ENCODE measurements around the gene CRABP1.
A peak's percentile ranks its signal among the peaks of the same experiment; 100 is the strongest.

The CRABP1 gene

DNA sequence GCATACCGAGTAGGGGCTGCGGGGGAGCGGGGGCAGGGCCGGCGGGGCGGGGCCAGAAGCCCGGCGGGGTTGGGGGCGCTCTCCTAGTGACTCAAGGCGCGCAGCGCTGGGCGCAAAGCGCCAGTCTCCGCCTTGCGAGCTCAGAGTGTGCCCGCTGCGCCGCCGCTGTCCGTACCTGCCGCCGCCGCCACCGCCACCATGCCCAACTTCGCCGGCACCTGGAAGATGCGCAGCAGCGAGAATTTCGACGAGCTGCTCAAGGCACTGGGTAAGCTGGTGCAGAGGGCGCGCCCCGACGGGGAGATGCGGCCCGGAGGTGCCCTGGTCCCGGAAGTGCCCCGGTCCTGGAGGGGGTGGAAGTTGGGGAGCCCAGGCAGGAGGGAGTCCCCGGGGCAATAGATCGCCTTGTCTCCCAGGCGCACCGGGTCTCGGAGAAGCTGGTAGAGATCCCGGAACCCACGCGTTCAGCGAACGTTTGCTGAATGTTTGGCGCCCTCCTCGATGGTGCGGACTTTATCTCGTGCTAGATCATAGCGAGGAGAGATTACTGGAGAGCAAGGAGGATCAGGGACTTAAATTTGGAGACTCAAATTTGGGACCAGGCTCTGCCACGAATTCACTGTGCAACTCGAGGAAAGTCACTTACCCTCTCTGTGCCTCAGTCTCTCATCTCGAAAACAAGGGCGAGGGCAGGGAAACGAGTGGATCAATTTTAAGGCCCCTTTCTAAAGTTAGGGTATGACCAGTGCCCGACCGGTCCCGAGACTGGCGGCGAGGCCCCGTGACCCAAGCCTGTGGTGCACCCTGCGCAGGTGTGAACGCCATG lies at the start of gene CRABP1:
TSS of gene CRABP1 (plus strand) at position 123 of the 826 bp plus-strand sequence. CDS start at position 199, 76 bp downstream.
- no peaks in the 10 kb centered on the region for H3K36me3 ChIP-seq (ENCODE audit: insufficient read depth, low read length)
- no peaks in the 10 kb centered on the region for H3K4me1 ChIP-seq (ENCODE audit: insufficient read depth, low read length)
- H3K27ac ChIP-seq (ENCODE audit: low read depth, low read length) = no peak within 1 kb of the TSS
- H3K27me3 ChIP-seq (ENCODE audit: control insufficient read depth in 1 of 2, insufficient read depth in 2 of 2, low read length in 2 of 2) = peaks cover 20 to 36% of the 10 kb centered on the region in 2 donors
- no peak within 1 kb of the TSS for H3K9ac ChIP-seq (ENCODE audit: low read length)
- peak within 1 kb of the TSS in 1 of 2 donors; percentile 7 for H3K4me3 ChIP-seq (ENCODE audit: low read depth in 1 of 2, low read length in 2 of 2)
- H3K9me3 ChIP-seq (ENCODE audit: low read length) = no peaks in the 10 kb centered on the region

DNA sequence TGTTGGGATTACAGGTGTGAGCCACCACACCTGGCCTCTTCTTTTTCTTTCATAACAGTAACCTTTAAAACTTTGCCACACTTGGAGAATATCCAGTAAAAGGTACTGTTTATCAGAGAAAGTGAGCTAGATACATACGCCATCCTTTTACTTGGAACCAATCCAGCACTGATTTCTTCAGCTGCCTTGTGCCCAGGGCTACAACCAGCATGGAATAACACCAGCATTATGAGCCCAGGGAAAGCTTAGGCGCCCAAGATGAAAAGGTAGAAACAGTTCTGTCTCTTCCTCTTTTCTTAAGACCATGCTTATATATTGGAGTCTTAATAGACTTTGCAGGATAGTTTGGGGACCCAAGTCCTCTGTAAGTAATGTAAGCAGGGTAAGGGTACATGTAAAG lies 49.1 kb upstream of the CRABP1 start:
- Histone ChIP-seq H3K4me1 (ENCODE audit: insufficient read depth, low read length) (no peaks in the 10 kb centered on the region), H3K27ac (ENCODE audit: low read depth, low read length) (no peak overlapping the region), H3K9me3 (ENCODE audit: low read length) (no peaks in the 10 kb centered on the region), H3K9ac (ENCODE audit: low read length) (no peak overlapping the region), H3K27me3 (ENCODE audit: control insufficient read depth in 1 of 2, insufficient read depth in 2 of 2, low read length in 2 of 2) (no peaks in the 10 kb centered on the region), H3K36me3 (ENCODE audit: insufficient read depth, low read length) (peaks cover 79% of the 10 kb centered on the region), H3K4me3 (ENCODE audit: low read depth in 1 of 2, low read length in 2 of 2) (no peak overlapping the region)

DNA sequence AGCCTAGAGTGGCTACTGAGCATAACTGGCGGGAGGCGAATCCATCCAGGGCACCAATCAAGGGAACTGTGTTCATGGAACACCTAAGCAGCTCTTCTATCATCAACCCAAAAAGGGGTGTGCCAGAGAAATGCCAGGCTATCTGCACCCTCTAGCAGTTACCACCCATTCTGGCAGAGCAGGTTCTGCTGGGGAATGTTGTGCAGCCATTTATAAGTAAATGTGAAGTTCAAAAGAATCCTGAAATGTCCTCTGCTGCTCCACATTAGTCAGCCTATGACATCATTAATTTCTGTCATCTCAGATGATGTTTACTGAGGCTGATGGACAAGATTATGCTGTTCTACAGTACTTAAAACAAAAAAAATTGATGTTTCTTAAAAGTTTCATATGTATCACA lies 48.5 kb upstream of the CRABP1 start:
- Histone ChIP-seq H3K27ac (ENCODE audit: low read depth, low read length) (no peak overlapping the region), H3K4me1 (ENCODE audit: insufficient read depth, low read length) (no peaks in the 10 kb centered on the region), H3K27me3 (ENCODE audit: control insufficient read depth in 1 of 2, insufficient read depth in 2 of 2, low read length in 2 of 2) (no peaks in the 10 kb centered on the region), H3K9ac (ENCODE audit: low read length) (no peak overlapping the region), H3K4me3 (ENCODE audit: low read depth in 1 of 2, low read length in 2 of 2) (no peak overlapping the region), H3K9me3 (ENCODE audit: low read length) (no peaks in the 10 kb centered on the region), H3K36me3 (ENCODE audit: insufficient read depth, low read length) (peaks cover 72% of the 10 kb centered on the region)

DNA sequence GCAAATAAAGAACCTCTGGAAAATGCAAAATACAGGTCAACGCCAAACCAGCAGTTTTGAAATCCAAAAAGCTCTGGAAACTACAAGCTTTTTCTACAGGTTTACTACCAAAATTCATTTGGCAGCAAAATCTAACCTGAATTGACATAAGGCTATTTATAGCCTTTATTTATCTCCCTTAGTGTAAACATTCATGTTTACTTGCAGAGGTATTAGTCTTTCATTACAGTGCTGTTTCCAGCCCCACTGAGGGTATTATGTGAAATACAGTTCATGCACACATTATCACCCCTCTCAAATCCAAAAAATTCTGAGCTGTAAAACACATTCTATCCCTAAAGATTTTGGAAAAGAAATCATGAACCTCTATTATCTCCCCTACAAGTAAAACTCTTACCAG lies 47.9 kb upstream of the CRABP1 start:
- H3K27me3 ChIP-seq (ENCODE audit: control insufficient read depth in 1 of 2, insufficient read depth in 2 of 2, low read length in 2 of 2) = no peaks in the 10 kb centered on the region
- no peaks in the 10 kb centered on the region for H3K4me1 ChIP-seq (ENCODE audit: insufficient read depth, low read length)
- H3K36me3 ChIP-seq (ENCODE audit: insufficient read depth, low read length) = peaks cover 67% of the 10 kb centered on the region
- no peak overlapping the region for H3K4me3 ChIP-seq (ENCODE audit: low read depth in 1 of 2, low read length in 2 of 2)
- no peak overlapping the region for H3K9ac ChIP-seq (ENCODE audit: low read length)
- H3K27ac ChIP-seq (ENCODE audit: low read depth, low read length) = no peak overlapping the region
- H3K9me3 ChIP-seq (ENCODE audit: low read length) = no peaks in the 10 kb centered on the region

DNA sequence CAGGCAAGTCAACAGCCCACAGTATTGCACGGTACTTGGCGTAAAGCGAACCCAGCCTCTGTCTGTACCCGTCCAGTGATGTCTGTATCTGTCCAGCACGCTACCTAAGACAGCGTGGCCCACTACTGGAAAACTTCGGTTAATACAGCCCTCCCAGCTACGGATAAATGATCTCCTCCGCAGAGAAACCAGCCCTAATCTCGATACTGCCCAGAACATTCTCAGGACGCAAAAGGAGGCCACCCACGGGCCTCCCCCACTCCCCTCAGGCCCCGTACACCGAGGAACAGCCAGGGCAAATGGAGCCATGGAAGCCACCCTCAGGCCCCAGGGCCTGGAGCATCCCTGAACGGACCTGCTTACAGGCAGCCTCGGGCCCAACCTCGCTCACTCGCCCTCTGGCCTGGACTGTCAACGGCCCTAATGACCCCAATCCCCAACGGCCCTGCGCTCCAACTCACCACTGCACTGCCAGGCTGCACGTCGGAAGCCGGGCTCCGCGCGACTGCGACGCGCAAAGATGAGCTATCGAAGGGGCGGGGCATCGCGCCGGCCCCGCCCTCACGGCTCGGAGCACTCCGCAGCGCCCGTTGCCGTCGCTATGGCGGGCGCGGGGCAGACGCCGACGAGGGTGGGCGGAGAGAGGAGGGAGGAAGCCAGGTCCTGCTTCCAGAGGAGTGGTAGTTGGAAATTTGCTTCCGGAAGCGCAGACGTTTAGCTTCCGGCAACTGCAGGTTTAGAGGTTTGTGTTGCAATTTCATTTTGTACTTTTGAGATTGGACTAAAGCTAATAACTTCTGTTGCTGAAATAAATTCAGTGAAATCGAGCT lies 40.8 kb upstream of the CRABP1 start, which contains the start of gene SKIC8:
TSS of gene SKIC8 (minus strand) at position 509 of the 830 bp plus-strand sequence. CDS start 3,923 bp downstream, outside the sequence.
- H3K9me3 ChIP-seq (ENCODE audit: low read length) = no peaks in the 10 kb centered on the region
- peaks cover 9% of the 10 kb centered on the region for H3K4me1 ChIP-seq (ENCODE audit: insufficient read depth, low read length)
- peak within 1 kb of the TSS; percentile 88 for H3K9ac ChIP-seq (ENCODE audit: low read length)
- peak within 1 kb of the TSS; percentile 67 to 98 for H3K4me3 ChIP-seq (ENCODE audit: low read depth in 1 of 2, low read length in 2 of 2)
- H3K27ac ChIP-seq (ENCODE audit: low read depth, low read length) = peak within 1 kb of the TSS; percentile 89
- peaks cover 2% of the 10 kb centered on the region for H3K36me3 ChIP-seq (ENCODE audit: insufficient read depth, low read length)
- H3K27me3 ChIP-seq (ENCODE audit: control insufficient read depth in 1 of 2, insufficient read depth in 2 of 2, low read length in 2 of 2) = no peaks in the 10 kb centered on the region

DNA sequence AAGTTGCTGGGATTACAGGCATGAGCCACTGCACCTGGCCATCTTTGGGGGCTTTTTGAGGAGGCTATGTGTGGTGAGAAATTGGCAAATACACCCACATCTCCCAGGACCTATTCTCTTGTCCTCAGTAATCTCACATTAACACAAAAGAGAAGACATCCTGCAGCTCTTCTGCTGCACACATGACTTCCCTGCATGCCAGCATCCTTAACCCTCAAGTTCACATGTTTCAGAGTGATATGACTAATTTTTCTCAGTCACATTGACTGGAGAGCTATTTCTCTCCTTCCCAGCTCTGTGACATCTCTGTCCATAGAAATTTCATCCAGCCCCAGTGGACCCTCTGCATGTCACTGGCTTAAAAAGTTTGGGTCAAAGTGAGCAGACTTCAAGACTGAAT lies 38.8 kb upstream of the CRABP1 start:
- Histone ChIP-seq H3K27me3 (ENCODE audit: control insufficient read depth in 1 of 2, insufficient read depth in 2 of 2, low read length in 2 of 2) (no peaks in the 10 kb centered on the region), H3K36me3 (ENCODE audit: insufficient read depth, low read length) (no peaks in the 10 kb centered on the region), H3K9me3 (ENCODE audit: low read length) (no peaks in the 10 kb centered on the region), H3K27ac (ENCODE audit: low read depth, low read length) (no peak overlapping the region), H3K9ac (ENCODE audit: low read length) (no peak overlapping the region), H3K4me1 (ENCODE audit: insufficient read depth, low read length) (peaks cover 9% of the 10 kb centered on the region), H3K4me3 (ENCODE audit: low read depth in 1 of 2, low read length in 2 of 2) (no peak overlapping the region)

DNA sequence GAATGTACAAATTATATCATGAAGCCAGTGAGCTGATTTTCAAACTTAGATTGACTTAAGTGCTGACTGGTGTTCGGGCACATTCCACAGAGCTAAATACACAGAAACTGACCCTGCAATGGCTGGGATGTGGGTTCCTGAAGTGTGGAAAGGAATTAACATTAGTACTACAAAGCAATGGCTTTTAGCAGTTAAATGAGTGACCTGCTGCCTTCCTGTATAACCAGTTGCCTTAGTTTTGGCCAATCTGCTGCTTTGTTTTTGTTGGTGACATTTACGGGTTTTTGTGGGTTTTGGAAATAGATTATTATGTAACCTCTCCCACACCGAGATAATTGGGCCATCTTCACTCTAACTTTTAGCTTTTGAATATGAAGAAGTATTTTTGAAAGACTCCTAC lies 38.3 kb upstream of the CRABP1 start:
- Histone ChIP-seq H3K27me3 (ENCODE audit: control insufficient read depth in 1 of 2, insufficient read depth in 2 of 2, low read length in 2 of 2) (no peaks in the 10 kb centered on the region), H3K4me3 (ENCODE audit: low read depth in 1 of 2, low read length in 2 of 2) (no peak overlapping the region), H3K36me3 (ENCODE audit: insufficient read depth, low read length) (no peaks in the 10 kb centered on the region), H3K9ac (ENCODE audit: low read length) (no peak overlapping the region), H3K4me1 (ENCODE audit: insufficient read depth, low read length) (peaks cover 9% of the 10 kb centered on the region), H3K9me3 (ENCODE audit: low read length) (no peaks in the 10 kb centered on the region), H3K27ac (ENCODE audit: low read depth, low read length) (no peak overlapping the region)

DNA sequence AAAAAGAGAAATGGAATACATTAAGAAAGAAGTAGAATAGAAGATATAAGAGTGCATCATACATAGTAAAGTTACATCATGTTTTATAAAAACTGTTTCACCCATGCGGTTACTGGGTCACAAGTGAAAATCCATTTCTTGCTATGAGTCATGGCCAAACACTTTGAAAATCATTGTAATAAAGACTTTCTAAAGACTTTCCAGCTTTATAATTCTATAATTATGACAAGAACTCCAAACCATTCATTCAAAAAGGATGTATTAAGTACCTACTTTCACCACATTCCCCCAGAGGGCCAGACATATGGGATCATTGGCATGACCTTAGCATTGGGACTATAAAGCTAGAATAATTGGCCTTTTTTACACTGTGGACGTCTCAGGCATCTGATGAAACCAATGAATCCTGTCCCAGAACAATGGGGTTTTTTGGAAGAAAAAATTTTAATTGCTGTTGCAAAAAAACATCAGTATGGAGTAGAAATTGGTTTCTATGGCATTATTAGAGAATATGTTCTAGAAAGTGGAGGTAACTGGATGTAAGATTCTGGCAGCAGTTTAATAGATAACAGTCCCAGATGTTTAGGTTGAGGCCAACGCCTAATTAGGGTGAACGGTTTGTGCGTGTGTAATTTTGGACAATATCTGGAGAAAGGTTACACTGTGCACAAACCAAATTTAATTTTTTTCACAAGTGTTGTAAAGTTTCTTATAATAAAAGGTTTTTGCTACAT lies 37.4 kb upstream of the CRABP1 start:
- Histone ChIP-seq H3K4me3 (ENCODE audit: low read depth in 1 of 2, low read length in 2 of 2) (no peak overlapping the region), H3K27me3 (ENCODE audit: control insufficient read depth in 1 of 2, insufficient read depth in 2 of 2, low read length in 2 of 2) (no peaks in the 10 kb centered on the region), H3K4me1 (ENCODE audit: insufficient read depth, low read length) (peaks cover 9% of the 10 kb centered on the region), H3K9ac (ENCODE audit: low read length) (no peak overlapping the region), H3K27ac (ENCODE audit: low read depth, low read length) (no peak overlapping the region), H3K9me3 (ENCODE audit: low read length) (no peaks in the 10 kb centered on the region), H3K36me3 (ENCODE audit: insufficient read depth, low read length) (no peaks in the 10 kb centered on the region)

DNA sequence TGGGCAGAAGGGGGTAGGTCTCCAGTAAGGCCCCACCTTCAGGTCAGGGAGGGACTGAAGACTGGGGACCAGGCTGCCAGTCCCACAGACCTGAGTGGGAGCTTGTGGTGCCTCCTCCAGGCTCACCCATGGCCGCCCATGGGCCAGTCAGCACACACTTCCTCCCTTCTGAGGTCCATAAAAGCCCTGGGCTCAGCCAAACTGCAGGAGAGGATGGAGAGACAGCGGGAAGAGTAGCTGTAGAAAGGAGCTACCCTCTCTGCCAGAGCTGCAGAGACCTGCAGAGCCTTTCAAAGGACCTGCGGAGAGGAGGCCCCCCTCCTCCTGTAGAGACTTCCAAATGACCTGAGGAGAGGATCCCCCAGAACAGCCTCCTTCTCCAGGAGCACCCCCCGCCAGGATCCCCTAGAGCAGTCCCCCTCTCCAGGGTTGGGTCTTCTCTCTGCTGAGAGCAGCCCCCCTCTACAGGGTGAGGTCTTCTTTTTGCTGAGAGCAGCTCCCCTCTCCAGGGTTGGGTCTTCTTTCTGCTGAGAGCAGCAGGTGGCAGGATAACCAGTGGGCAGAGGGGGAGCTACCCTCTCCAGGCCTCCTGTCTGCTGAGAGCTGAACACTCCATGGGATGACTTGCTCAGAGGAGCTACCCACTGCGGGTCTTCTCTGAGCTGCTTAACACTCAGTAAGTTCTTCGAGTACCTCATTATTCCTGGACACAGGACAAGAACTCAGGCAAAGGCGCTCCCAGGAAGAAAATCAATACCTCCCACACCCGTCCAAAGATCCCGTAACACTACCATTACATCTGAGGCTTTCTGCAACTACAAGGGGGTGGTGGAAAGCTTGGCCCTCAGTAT lies 35.7 kb upstream of the CRABP1 start:
- no peaks in the 10 kb centered on the region for H3K36me3 ChIP-seq (ENCODE audit: insufficient read depth, low read length)
- H3K4me3 ChIP-seq (ENCODE audit: low read depth in 1 of 2, low read length in 2 of 2) = no peak overlapping the region
- no peak overlapping the region for H3K27ac ChIP-seq (ENCODE audit: low read depth, low read length)
- no peaks in the 10 kb centered on the region for H3K27me3 ChIP-seq (ENCODE audit: control insufficient read depth in 1 of 2, insufficient read depth in 2 of 2, low read length in 2 of 2)
- H3K4me1 ChIP-seq (ENCODE audit: insufficient read depth, low read length) = peaks cover 3% of the 10 kb centered on the region
- no peaks in the 10 kb centered on the region for H3K9me3 ChIP-seq (ENCODE audit: low read length)
- no peak overlapping the region for H3K9ac ChIP-seq (ENCODE audit: low read length)

DNA sequence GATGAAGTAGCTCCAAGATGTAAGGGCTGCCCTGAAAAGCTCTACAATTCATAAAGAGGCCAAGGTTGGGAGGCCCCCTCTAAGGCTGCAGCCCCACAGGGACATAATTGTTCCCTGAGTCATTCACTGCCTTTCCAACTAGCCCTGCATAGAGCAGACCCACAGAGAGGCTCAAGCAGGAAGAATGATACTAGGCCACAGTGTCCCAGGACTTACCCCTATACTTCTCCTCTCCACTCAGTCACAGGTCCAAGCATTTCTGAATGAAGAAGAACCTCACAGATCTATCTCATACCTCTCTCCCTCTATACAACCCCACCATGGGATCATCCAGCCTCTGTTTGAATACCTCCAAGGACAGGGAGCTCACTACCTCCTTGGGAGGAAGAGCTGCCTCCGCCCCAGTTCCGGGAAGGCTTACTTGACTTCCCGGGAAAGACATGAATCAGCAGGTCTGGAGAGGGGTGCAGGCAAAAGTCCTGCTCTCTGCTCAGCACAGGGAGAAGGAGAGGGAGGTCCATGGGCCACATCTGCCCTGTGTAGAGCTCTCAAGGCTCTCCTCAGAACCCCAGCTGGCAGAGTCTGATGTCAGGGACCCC lies 33.9 kb upstream of the CRABP1 start:
- Histone ChIP-seq H3K9ac (ENCODE audit: low read length) (no peak overlapping the region), H3K4me3 (ENCODE audit: low read depth in 1 of 2, low read length in 2 of 2) (no peak overlapping the region), H3K36me3 (ENCODE audit: insufficient read depth, low read length) (no peaks in the 10 kb centered on the region), H3K4me1 (ENCODE audit: insufficient read depth, low read length) (no peaks in the 10 kb centered on the region), H3K9me3 (ENCODE audit: low read length) (no peaks in the 10 kb centered on the region), H3K27me3 (ENCODE audit: control insufficient read depth in 1 of 2, insufficient read depth in 2 of 2, low read length in 2 of 2) (no peaks in the 10 kb centered on the region), H3K27ac (ENCODE audit: low read depth, low read length) (no peak overlapping the region)
